ENCODE results near the gene AQP6. TPM values are rescaled to one million over a fixed set of nuclear protein-coding genes. Genes with fewer than 3 reads are reported as not detected.

Gene AQP6
- total RNA-seq, 2 experiments from 2014 or later: not detected

GRCh38 chr12:50022903-50023302 is 50.2 kb downstream of the AQP6 start:
- intact Hi-C loops (cut with micrococcal nuclease): no loop called here
- H3K4me3 Mint-ChIP-seq: no peak overlapping the region
- no peaks in the 10 kb centered on the region for H3K27me3 Mint-ChIP-seq (ENCODE audit: low read depth)
- no peak overlapping the region for H3K27ac Mint-ChIP-seq
- H3K9me3 Mint-ChIP-seq: no peaks in the 10 kb centered on the region
- H3K4me1 Mint-ChIP-seq (ENCODE audit: low read depth): peaks cover 14% of the 10 kb centered on the region
- H3K36me3 Mint-ChIP-seq (ENCODE audit: low read depth): peaks cover 18% of the 10 kb centered on the region
- CTCF ChIA-PET: interaction anchor here (3.4 kb wide), 1 partner anchor 56 kb away, joined by 19 read pairs; no protein-coding TSS in a partner anchor
- no peak for DNase-seq

- Mint-ChIP-seq H3K4me3 (peak overlapping the region; percentile 92), H3K4me1 (ENCODE audit: low read depth) (peaks cover 12% of the 10 kb centered on the region), H3K27ac (no peak overlapping the region), H3K27me3 (ENCODE audit: low read depth) (no peaks in the 10 kb centered on the region), H3K36me3 (ENCODE audit: low read depth) (peaks cover 18% of the 10 kb centered on the region), H3K9me3 (no peaks in the 10 kb centered on the region)
- CTCF ChIA-PET: interaction anchor here (0.7 to 3.4 kb wide), 4 partner anchors 15 to 592 kb away, joined by 3 to 19 read pairs (median 10); no protein-coding TSS in a partner anchor
- DNase-seq: no peak
- intact Hi-C loops (cut with micrococcal nuclease): loop anchor here (2.0 kb wide), 1 partner anchor 181 kb away; the partner anchor contains the start of gene BCDIN3D
Measured at GRCh38 chr12:50024227-50024626, 51.5 kb downstream of the AQP6 start.

GRCh38 chr12:50024805-50025186 is 52.0 kb downstream of the AQP6 start:
- CTCF ChIA-PET: interaction anchor here (0.7 to 3.4 kb wide), 8 partner anchors 11 to 592 kb away, joined by 3 to 19 read pairs (median 8); partner anchors contain the start of gene COX14

DNA sequence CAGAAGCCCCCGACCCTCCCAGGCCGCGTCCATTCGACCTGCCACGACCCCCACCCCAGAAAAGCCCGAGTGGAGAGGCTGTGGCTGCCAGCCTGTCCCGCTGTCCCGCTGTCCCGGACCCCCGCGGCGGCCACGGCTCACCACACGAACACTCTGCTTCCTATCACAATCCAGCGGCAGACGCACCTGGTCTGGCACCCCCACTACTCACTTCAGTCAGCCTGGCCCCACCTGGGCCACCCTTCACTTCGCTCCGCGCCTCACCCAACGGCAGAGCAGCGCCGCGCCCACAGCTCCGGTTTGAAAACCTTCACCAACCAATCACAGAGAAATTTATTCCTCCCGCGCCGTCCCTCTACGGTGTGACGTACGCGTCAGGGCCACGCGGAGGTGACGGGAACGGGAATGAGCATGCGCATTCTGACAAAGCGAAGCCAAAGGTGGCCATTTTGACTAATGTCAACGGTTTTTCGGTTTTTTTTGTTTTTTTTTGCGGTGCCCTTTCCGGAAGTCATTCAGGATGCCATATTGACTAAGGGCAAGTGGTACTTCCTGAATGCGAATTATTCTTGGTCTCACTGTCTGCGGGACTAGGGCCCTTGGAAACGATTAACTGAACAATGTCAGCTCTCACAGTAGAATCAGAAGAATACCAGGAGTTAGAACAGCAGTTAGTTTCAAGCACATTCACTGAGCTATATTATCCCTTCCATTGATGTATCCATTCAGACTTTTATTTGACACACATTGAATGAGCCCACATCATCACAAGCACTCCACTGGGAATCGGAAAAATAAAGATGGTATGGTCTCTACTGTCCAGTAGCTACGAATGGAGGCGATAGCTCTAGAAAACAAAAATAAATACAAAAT is 52.7 kb downstream of the AQP6 start, which contains the start of gene RACGAP1:
Gene RACGAP1 (minus strand): TSS at position 308 of the 873 bp plus-strand sequence. CDS start 8,779 bp downstream, outside the sequence.
- Mint-ChIP-seq H3K4me3 (peak within 1 kb of the TSS; percentile 92), H3K9me3 (no peaks in the 10 kb centered on the region), H3K27ac (peak within 1 kb of the TSS; percentile 94), H3K4me1 (ENCODE audit: low read depth) (peaks cover 12% of the 10 kb centered on the region), H3K36me3 (ENCODE audit: low read depth) (peaks cover 18% of the 10 kb centered on the region), H3K27me3 (ENCODE audit: low read depth) (no peaks in the 10 kb centered on the region)
- CTCF ChIA-PET: interaction anchor here (0.6 to 3.4 kb wide), 10 partner anchors 10 to 1170 kb away, joined by 3 to 19 read pairs (median 8); partner anchors contain the start of gene COX14
- peak; percentile 98 for DNase-seq
- intact Hi-C loops (cut with micrococcal nuclease): loop anchor here (1.0 to 5.0 kb wide), 5 partner anchors 31 to 458 kb away; partner anchors contain the start of genes BCDIN3D, CERS5 and MCRS1

More at GRCh38 chr12:50024805-50025186, 52.0 kb downstream of the AQP6 start:
- peak overlapping the region; percentile 92 for H3K4me3 Mint-ChIP-seq
- no peak for DNase-seq
- intact Hi-C loops (cut with micrococcal nuclease): loop anchor here (1.0 to 5.0 kb wide), 5 partner anchors 32 to 457 kb away; partner anchors contain the start of genes BCDIN3D, CERS5 and MCRS1
- H3K4me1 Mint-ChIP-seq (ENCODE audit: low read depth): peaks cover 12% of the 10 kb centered on the region
- no peaks in the 10 kb centered on the region for H3K9me3 Mint-ChIP-seq
- peaks cover 18% of the 10 kb centered on the region for H3K36me3 Mint-ChIP-seq (ENCODE audit: low read depth)
- H3K27ac Mint-ChIP-seq: peak overlapping the region; percentile 94
- no peaks in the 10 kb centered on the region for H3K27me3 Mint-ChIP-seq (ENCODE audit: low read depth)

- intact Hi-C loops (cut with micrococcal nuclease): loop anchor here (5.0 kb wide), 1 partner anchor 459 kb away; the partner anchor contains the start of gene MCRS1
Measured at GRCh38 chr12:50026691-50027090, 53.9 kb downstream of the AQP6 start.

More at GRCh38 chr12:50026691-50027090, 53.9 kb downstream of the AQP6 start:
- H3K4me1 Mint-ChIP-seq (ENCODE audit: low read depth): peaks cover 12% of the 10 kb centered on the region
- peaks cover 18% of the 10 kb centered on the region for H3K36me3 Mint-ChIP-seq (ENCODE audit: low read depth)
- no peak for DNase-seq
- peaks cover 3% of the 10 kb centered on the region for H3K27me3 Mint-ChIP-seq (ENCODE audit: low read depth)
- no peak overlapping the region for H3K4me3 Mint-ChIP-seq
- H3K27ac Mint-ChIP-seq: no peak overlapping the region
- CTCF ChIA-PET: interaction anchor here (2.7 kb wide), 1 partner anchor 13 kb away, joined by 12 read pairs; no protein-coding TSS in a partner anchor
- H3K9me3 Mint-ChIP-seq: no peaks in the 10 kb centered on the region

Other genes with a start within 250 kb of the AQP6 start
- gene TMBIM6, start 231.4 kb upstream of the AQP6 start, total RNA-seq: 100 to 1,000 TPM; 466 to 498 TPM
- gene NCKAP5L, start 144.5 kb upstream of the AQP6 start, total RNA-seq: 1 to 10 TPM; 2.8 TPM
- 1 to 10 TPM; 2.4 to 4.1 TPM for gene BCDIN3D, start 129.8 kb upstream of the AQP6 start, total RNA-seq
- under 1 TPM; 0.17 to 0.42 TPM for gene FAIM2, start 69.0 kb upstream of the AQP6 start, total RNA-seq
- gene AQP2, start 22.2 kb upstream of the AQP6 start, total RNA-seq: not detected
- gene AQP5, start 11.1 kb upstream of the AQP6 start, total RNA-seq: not detected
- gene RACGAP1, start 52.5 kb downstream of the AQP6 start, total RNA-seq: 100 to 1,000 TPM; 156 to 159 TPM
- gene ASIC1, start 84.6 kb downstream of the AQP6 start, total RNA-seq: 1 to 10 TPM; 3.2 to 3.7 TPM
- 10 to 100 TPM; 57.7 to 60.2 TPM for gene SMARCD1, start 112.4 kb downstream of the AQP6 start, total RNA-seq
- under 1 TPM; 0.36 to 0.47 TPM for gene GPD1, start 131.1 kb downstream of the AQP6 start, total RNA-seq
- gene COX14, start 139.3 kb downstream of the AQP6 start, total RNA-seq: 10 to 100 TPM; 47.5 to 48.3 TPM
- 10 to 100 TPM; 32.6 to 33.6 TPM for gene CERS5, start 194.4 kb downstream of the AQP6 start, total RNA-seq

Data from activated naive CD4-positive, alpha-beta T cell treated with anti-CD3 and anti-CD28 coated beads for 36 hours (primary cell).